ENCODE data around the gene SCCPDH.

GRCh38 chr1:246742396-246742795 lies 18.2 kb downstream of the SCCPDH start:
- no peak for TF ChIP-seq EZH2 (optimal IDR thresholded peaks at IDR 0.05; ENCODE audit: low read depth, low read length)
- TF ChIP-seq, protein P1, sequence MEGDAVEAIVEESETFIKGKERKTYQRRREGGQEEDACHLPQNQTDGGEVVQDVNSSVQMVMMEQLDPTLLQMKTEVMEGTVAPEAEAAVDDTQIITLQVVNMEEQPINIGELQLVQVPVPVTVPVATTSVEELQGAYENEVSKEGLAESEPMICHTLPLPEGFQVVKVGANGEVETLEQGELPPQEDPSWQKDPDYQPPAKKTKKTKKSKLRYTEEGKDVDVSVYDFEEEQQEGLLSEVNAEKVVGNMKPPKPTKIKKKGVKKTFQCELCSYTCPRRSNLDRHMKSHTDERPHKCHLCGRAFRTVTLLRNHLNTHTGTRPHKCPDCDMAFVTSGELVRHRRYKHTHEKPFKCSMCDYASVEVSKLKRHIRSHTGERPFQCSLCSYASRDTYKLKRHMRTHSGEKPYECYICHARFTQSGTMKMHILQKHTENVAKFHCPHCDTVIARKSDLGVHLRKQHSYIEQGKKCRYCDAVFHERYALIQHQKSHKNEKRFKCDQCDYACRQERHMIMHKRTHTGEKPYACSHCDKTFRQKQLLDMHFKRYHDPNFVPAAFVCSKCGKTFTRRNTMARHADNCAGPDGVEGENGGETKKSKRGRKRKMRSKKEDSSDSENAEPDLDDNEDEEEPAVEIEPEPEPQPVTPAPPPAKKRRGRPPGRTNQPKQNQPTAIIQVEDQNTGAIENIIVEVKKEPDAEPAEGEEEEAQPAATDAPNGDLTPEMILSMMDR (IDR thresholded peaks at IDR 0.05; ENCODE audit: low read length) = no peak

Data from MM.1S (cell line).